Neural progenitor cell (in vitro differentiated cells): ENCODE data around the gene KIAA0825.

ENCODE experiments used
- EZH2 ChIP-seq: fragments of 200-600 bp; sonication (generic); IDR thresholded peaks from 2 replicates; pipeline ENCODE4 v1.6.1; 2017; ENCODE audit warnings: antibody characterized with exemption, mild to moderate bottlenecking, moderate library complexity
- EZH2phosphoT487 ChIP-seq: fragments of 200-600 bp; sonication (generic); IDR thresholded peaks from 2 replicates; pipeline ENCODE4 v1.6.1; 2017; ENCODE audit warnings: antibody characterized with exemption
- TF ChIP-seq, protein P1 (sequence below): fragments of 200-600 bp; sonication (generic); IDR thresholded peaks from 2 replicates; pipeline ENCODE4 v1.5.1; 2017; ENCODE audit warnings: antibody characterized with exemption, mild to moderate bottlenecking

GRCh38 chr5:94329115-94329514, 289.3 kb downstream of the KIAA0825 start:
- TF ChIP-seq EZH2: no peak
- TF ChIP-seq, protein P1, sequence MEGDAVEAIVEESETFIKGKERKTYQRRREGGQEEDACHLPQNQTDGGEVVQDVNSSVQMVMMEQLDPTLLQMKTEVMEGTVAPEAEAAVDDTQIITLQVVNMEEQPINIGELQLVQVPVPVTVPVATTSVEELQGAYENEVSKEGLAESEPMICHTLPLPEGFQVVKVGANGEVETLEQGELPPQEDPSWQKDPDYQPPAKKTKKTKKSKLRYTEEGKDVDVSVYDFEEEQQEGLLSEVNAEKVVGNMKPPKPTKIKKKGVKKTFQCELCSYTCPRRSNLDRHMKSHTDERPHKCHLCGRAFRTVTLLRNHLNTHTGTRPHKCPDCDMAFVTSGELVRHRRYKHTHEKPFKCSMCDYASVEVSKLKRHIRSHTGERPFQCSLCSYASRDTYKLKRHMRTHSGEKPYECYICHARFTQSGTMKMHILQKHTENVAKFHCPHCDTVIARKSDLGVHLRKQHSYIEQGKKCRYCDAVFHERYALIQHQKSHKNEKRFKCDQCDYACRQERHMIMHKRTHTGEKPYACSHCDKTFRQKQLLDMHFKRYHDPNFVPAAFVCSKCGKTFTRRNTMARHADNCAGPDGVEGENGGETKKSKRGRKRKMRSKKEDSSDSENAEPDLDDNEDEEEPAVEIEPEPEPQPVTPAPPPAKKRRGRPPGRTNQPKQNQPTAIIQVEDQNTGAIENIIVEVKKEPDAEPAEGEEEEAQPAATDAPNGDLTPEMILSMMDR: no peak
- no peak for TF ChIP-seq EZH2phosphoT487
